H9 (cell line): Measurements from ENCODE around the gene IFT122. TPM values are rescaled to one million over a fixed set of nuclear protein-coding genes. Genes with fewer than 3 reads are reported as not detected.

ENCODE experiments used
- DNase-seq: peaks from one replicate; pipeline ENCODE4 v3.0.0-alpha.2; 2017
- H2AFZ ChIP-seq: one replicate; pipeline ENCODE4 v1.6.1; 2013; ENCODE audit warnings: mild to moderate bottlenecking, low read length, control low read depth, moderate library complexity
- H2AK5ac ChIP-seq: 2 replicates; pipeline ENCODE4 v1.6.1; 2013; ENCODE audit warnings: low read length, control low read depth, mixed read lengths; ENCODE audit not compliant: insufficient read length
- H2BK120ac ChIP-seq: one replicate; pipeline ENCODE4 v1.6.1; 2013; ENCODE audit warnings: low read depth, mild to moderate bottlenecking, low read length, control low read depth, inconsistent platforms; ENCODE audit not compliant: poor library complexity, severe bottlenecking
- H2BK12ac ChIP-seq: 2 replicates; pipeline ENCODE4 v1.6.1; 2013; ENCODE audit warnings: low read length, control low read depth, mixed read lengths, low read depth; ENCODE audit not compliant: insufficient read length
- H2BK15ac ChIP-seq: 2 replicates; pipeline ENCODE4 v1.6.1; 2013; ENCODE audit warnings: low read depth, low read length, control low read depth
- H2BK20ac ChIP-seq: one replicate; pipeline ENCODE4 v1.6.1; 2013; ENCODE audit warnings: low read depth, mild to moderate bottlenecking, low read length, control low read depth, inconsistent platforms; ENCODE audit not compliant: poor library complexity, severe bottlenecking
- H2BK5ac ChIP-seq: 2 replicates; pipeline ENCODE4 v1.6.1; 2013; ENCODE audit warnings: low read length, control low read depth, mixed read lengths; ENCODE audit not compliant: insufficient read length
- H3K14ac ChIP-seq: 2 replicates; pipeline ENCODE4 v1.6.1; 2013; ENCODE audit warnings: low read length, control low read depth; ENCODE audit not compliant: insufficient read depth
- H3K18ac ChIP-seq: 2 replicates; pipeline ENCODE4 v1.6.1; 2013; ENCODE audit warnings: low read depth, mild to moderate bottlenecking, mixed read lengths, low read length, control low read depth; ENCODE audit not compliant: insufficient read length
- H3K23ac ChIP-seq: 2 replicates; pipeline ENCODE4 v1.6.1; 2013; ENCODE audit warnings: low read length, control low read depth, mixed read lengths, low read depth; ENCODE audit not compliant: insufficient read length
- H3K23me2 ChIP-seq: 2 replicates; pipeline ENCODE4 v1.6.1; 2013; ENCODE audit warnings: low read depth, mild to moderate bottlenecking, mixed read lengths, low read length, control low read depth; ENCODE audit not compliant: insufficient read length, poor library complexity, severe bottlenecking
- H3K27ac ChIP-seq: 2 replicates; pipeline ENCODE4 v1.5.1; 2013; ENCODE audit warnings: low read length, control low read depth, mixed read lengths, low read depth; ENCODE audit not compliant: insufficient read length
- H3K27me3 ChIP-seq: 2 replicates; pipeline ENCODE4 v1.6.1; 2013; ENCODE audit warnings: low read length, control low read depth, inconsistent platforms; ENCODE audit not compliant: insufficient read depth
- H3K4ac ChIP-seq: 2 replicates; pipeline ENCODE4 v1.6.1; 2013; ENCODE audit warnings: low read depth, mild to moderate bottlenecking, control low read depth, inconsistent platforms, low read length, moderate library complexity
- H3K4me1 ChIP-seq: 2 replicates; pipeline ENCODE4 v1.6.1; 2013; ENCODE audit warnings: low read length, control low read depth, inconsistent platforms; ENCODE audit not compliant: insufficient read depth
- H3K4me2 ChIP-seq: 2 replicates; pipeline ENCODE4 v1.6.1; 2013; ENCODE audit warnings: low read length, control low read depth, mixed read lengths; ENCODE audit not compliant: insufficient read length, insufficient read depth
- H3K56ac ChIP-seq: 2 replicates; pipeline ENCODE4 v1.6.1; 2013; ENCODE audit warnings: low read depth, mild to moderate bottlenecking, mixed read lengths, low read length, control low read depth; ENCODE audit not compliant: insufficient read length
- H3K79me1 ChIP-seq: 2 replicates; pipeline ENCODE4 v1.6.1; 2013; ENCODE audit warnings: low read depth, mild to moderate bottlenecking, moderate library complexity, low read length, control low read depth, inconsistent platforms; ENCODE audit not compliant: insufficient read depth, poor library complexity, severe bottlenecking
- H3K79me2 ChIP-seq: 2 replicates; pipeline ENCODE4 v1.6.1; 2013; ENCODE audit warnings: low read length, control low read depth, inconsistent platforms; ENCODE audit not compliant: insufficient read depth
- H3K9ac ChIP-seq: 2 replicates; pipeline ENCODE4 v1.6.1; 2013; ENCODE audit warnings: low read length, control low read depth, mixed read lengths; ENCODE audit not compliant: insufficient read length; ENCODE audit errors: extremely low read depth
- H3K9me3 ChIP-seq: one replicate; pipeline ENCODE4 v1.6.1; 2013; ENCODE audit warnings: low read depth, low read length, inconsistent platforms; ENCODE audit not compliant: control insufficient read depth
- H3T11ph ChIP-seq: one replicate; pipeline ENCODE4 v1.6.1; 2013; ENCODE audit warnings: mild to moderate bottlenecking, low read length, control low read depth, inconsistent platforms
- H4K20me1 ChIP-seq: one replicate; pipeline ENCODE4 v1.6.1; 2013; ENCODE audit not compliant: control insufficient read depth, insufficient read length, insufficient read depth
- H4K5ac ChIP-seq: 2 replicates; pipeline ENCODE4 v1.6.1; 2013; ENCODE audit warnings: low read depth, mild to moderate bottlenecking, mixed read lengths, low read length, control low read depth; ENCODE audit not compliant: insufficient read length
- H4K8ac ChIP-seq: replicated peaks from 2 replicates; pipeline ENCODE4 v1.6.1; 2013; ENCODE audit warnings: low read length, control low read depth, mixed read lengths, low read depth; ENCODE audit not compliant: insufficient read length
- H4K91ac ChIP-seq: 2 replicates; pipeline ENCODE4 v1.6.1; 2013; ENCODE audit warnings: low read depth, mild to moderate bottlenecking, moderate library complexity, mixed read lengths, low read length, control low read depth; ENCODE audit not compliant: insufficient read length
- H3K27ac Mint-ChIP-seq, 3 experiments: 2 replicates in 2 of 3; 3 replicates in 1 of 3; pipeline ENCODE4 v1.8.0; 2020 to 2021; ENCODE audit warnings: mixed read lengths in 3 of 3, mild to moderate bottlenecking in 1 of 3, moderate library complexity in 1 of 3
- H3K27me3 Mint-ChIP-seq: 2 replicates; pipeline ENCODE4 v1.8.0; 2021; ENCODE audit warnings: low read depth, mild to moderate bottlenecking, moderate library complexity, mixed read lengths
- H3K36me3 Mint-ChIP-seq, 3 experiments: 2 replicates in 2 of 3; 3 replicates in 1 of 3; pipeline ENCODE4 v1.8.0; 2020 to 2021; ENCODE audit warnings: low read depth in 3 of 3, mixed read lengths in 3 of 3; ENCODE audit not compliant: insufficient read depth in 1 of 3
- H3K4me1 Mint-ChIP-seq, 2 experiments: 2 replicates each; pipeline ENCODE4 v1.8.0; 2020; ENCODE audit warnings: mixed read lengths in 2 of 2
- H3K4me3 Mint-ChIP-seq, 2 experiments: 2 replicates in 1 of 2; 3 replicates in 1 of 2; pipeline ENCODE4 v1.8.0; 2020 to 2021; ENCODE audit warnings: mild to moderate bottlenecking in 2 of 2, mixed read lengths in 2 of 2, moderate library complexity in 1 of 2
- H3K9me3 Mint-ChIP-seq, 2 experiments: 2 replicates in 1 of 2; 3 replicates in 1 of 2; pipeline ENCODE4 v1.8.0; 2020; ENCODE audit warnings: mild to moderate bottlenecking in 2 of 2, mixed read lengths in 2 of 2, moderate library complexity in 1 of 2
- WGBS: extraction: QIAGEN DNeasy Blood & Tissue Kit; methylation state at CpG from one replicate; pipeline ENCODE4 v1.1.7; 2013; ENCODE audit warnings: missing lambda C conversion rate, low lambda C conversion rate, mixed read lengths; ENCODE audit not compliant: insufficient read length; ENCODE audit errors: extremely low coverage; 5-methylcytosine and 5-hydroxymethylcytosine counted together
- total RNA-seq: library from RNA; stranded (reverse); gene quantifications from 2 replicates; pipeline ENCODE4 v1.2.1, GENCODE V29; 2021
- TF ChIP-seq, protein P1 (sequence below): fragments of 200-600 bp; sonication (generic); conservative IDR thresholded peaks from 3 replicates; pipeline ENCODE4 v1.8.0; 2021; ENCODE audit warnings: antibody characterized with exemption, mild to moderate bottlenecking

IFT122 gene
- total RNA-seq, 1 experiment from 2014 or later = 19.3 TPM

DNA sequence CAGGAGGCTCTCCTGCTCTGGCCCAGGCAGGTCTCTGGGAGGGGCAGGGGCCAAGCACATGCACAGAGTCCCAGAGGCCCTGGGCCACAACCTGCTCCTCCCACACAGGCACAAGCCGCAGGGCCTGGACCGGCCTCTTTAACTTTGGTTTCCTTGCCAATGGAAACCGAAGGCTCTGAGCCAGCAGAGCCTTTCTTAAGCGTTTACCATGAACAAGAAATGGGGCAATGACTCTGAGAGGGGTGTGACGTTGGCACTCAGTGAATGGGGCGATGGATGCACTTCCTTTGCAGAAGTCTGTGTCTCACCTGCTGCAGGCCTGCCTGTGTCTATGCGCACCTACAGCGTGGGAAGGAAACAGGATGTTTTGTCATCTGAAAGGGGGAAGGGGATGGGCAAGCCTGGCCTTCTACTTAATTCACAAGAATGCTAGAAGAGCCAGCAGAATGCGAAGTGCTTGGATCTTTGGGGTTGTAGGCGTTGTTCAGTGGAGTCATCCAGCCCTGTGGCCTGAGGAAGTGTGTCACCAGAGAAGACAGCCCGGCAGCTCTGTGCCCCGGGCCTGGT lies 41.8 kb downstream of the IFT122 start:
- Histone ChIP-seq H4K5ac (no peak overlapping the region), H3K23me2 (no peaks in the 10 kb centered on the region), H2AK5ac (no peak overlapping the region), H3K23ac (no peak overlapping the region), H4K20me1 (no peaks in the 10 kb centered on the region), H3K14ac (no peak overlapping the region), H2BK15ac (no peak overlapping the region), H2BK20ac (no peak overlapping the region), H4K91ac (no peak overlapping the region), H2AFZ (no peak overlapping the region), H2BK5ac (no peak overlapping the region), H3K79me2 (no peaks in the 10 kb centered on the region), H3K79me1 (no peaks in the 10 kb centered on the region), H3K4me1 (peaks cover 10% of the 10 kb centered on the region; the same call in 1 of the 2 replicates), H3K27me3 (no peaks in the 10 kb centered on the region), H4K8ac (no peak overlapping the region), H3K9me3 (no peaks in the 10 kb centered on the region), H2BK12ac (no peak overlapping the region), H3K56ac (no peak overlapping the region), H3T11ph (no peak overlapping the region), H2BK120ac (no peak overlapping the region), H3K27ac (no peak overlapping the region), H3K4ac (no peak overlapping the region), H3K18ac (no peak overlapping the region), H3K4me2 (no peak overlapping the region), H3K9ac (no peak overlapping the region)
- H3K36me3 Mint-ChIP-seq = peaks cover 8 to 49% (median 35%) of the 10 kb centered on the region in 3 experiments
- peaks cover 36 to 42% of the 10 kb centered on the region in 2 experiments for H3K4me1 Mint-ChIP-seq
- no CpG with 5 or more reads among the region's 12 CpGs for WGBS
- no peak overlapping the region for H3K4me3 Mint-ChIP-seq
- peak overlapping the region in 2 of 3 experiments; percentile 30 to 80; a peak in 4 of 7 replicates for H3K27ac Mint-ChIP-seq
- no peak for DNase-seq
- TF ChIP-seq, protein P1, sequence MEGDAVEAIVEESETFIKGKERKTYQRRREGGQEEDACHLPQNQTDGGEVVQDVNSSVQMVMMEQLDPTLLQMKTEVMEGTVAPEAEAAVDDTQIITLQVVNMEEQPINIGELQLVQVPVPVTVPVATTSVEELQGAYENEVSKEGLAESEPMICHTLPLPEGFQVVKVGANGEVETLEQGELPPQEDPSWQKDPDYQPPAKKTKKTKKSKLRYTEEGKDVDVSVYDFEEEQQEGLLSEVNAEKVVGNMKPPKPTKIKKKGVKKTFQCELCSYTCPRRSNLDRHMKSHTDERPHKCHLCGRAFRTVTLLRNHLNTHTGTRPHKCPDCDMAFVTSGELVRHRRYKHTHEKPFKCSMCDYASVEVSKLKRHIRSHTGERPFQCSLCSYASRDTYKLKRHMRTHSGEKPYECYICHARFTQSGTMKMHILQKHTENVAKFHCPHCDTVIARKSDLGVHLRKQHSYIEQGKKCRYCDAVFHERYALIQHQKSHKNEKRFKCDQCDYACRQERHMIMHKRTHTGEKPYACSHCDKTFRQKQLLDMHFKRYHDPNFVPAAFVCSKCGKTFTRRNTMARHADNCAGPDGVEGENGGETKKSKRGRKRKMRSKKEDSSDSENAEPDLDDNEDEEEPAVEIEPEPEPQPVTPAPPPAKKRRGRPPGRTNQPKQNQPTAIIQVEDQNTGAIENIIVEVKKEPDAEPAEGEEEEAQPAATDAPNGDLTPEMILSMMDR = no peak
- no peaks in the 10 kb centered on the region; a peak in 1 of 5 replicates for H3K9me3 Mint-ChIP-seq
- no peaks in the 10 kb centered on the region for H3K27me3 Mint-ChIP-seq
